KMS-11 (cell line): Measurements from ENCODE around the gene TTC31.

Source experiments
- H2AFZ ChIP-seq: fragments of 200-600 bp; sonication (generic); 2 replicates; pipeline ENCODE4 v1.6.1; 2016; ENCODE audit warnings: antibody characterized with exemption, mixed run types, low read depth
- H3K27ac ChIP-seq: fragments of 200-600 bp; sonication (generic); 2 replicates; pipeline ENCODE4 v1.6.1; 2016; ENCODE audit warnings: mild to moderate bottlenecking, mixed run types
- H3K27me3 ChIP-seq: fragments of 200-600 bp; sonication (generic); 2 replicates; pipeline ENCODE4 v1.6.1; 2017; ENCODE audit warnings: mild to moderate bottlenecking, low read depth, mixed run types, moderate library complexity; ENCODE audit not compliant: insufficient read depth
- H3K36me3 ChIP-seq: fragments of 200-600 bp; sonication (generic); 2 replicates; pipeline ENCODE4 v1.6.1; 2017; ENCODE audit warnings: mild to moderate bottlenecking, mixed run types; ENCODE audit not compliant: insufficient read depth
- H3K4me1 ChIP-seq: fragments of 200-600 bp; sonication (generic); 2 replicates; pipeline ENCODE4 v1.6.1; 2016; ENCODE audit warnings: mild to moderate bottlenecking, low read depth, mixed run types; ENCODE audit not compliant: poor library complexity, severe bottlenecking
- H3K4me2 ChIP-seq: fragments of 200-600 bp; sonication (generic); 2 replicates; pipeline ENCODE4 v1.7.0; 2016; ENCODE audit warnings: mild to moderate bottlenecking, mixed run types
- H3K4me3 ChIP-seq: fragments of 200-600 bp; sonication (generic); IDR thresholded peaks from 2 replicates; pipeline ENCODE4 v1.6.1; 2017; ENCODE audit warnings: low read depth, low read length, mixed read lengths; ENCODE audit not compliant: insufficient read depth
- H3K79me2 ChIP-seq: fragments of 200-600 bp; sonication (generic); 2 replicates; pipeline ENCODE4 v1.6.1; 2016; ENCODE audit warnings: low read depth, mixed run types; ENCODE audit not compliant: insufficient read depth
- H3K9ac ChIP-seq: fragments of 200-600 bp; sonication (generic); 2 replicates; pipeline ENCODE4 v1.6.1; 2016; ENCODE audit warnings: mild to moderate bottlenecking, mixed run types
- H4K20me1 ChIP-seq: fragments of 200-600 bp; sonication (generic); 2 replicates; pipeline ENCODE4 v1.6.1; 2016; ENCODE audit warnings: mild to moderate bottlenecking, mixed run types; ENCODE audit not compliant: insufficient read depth
- TF ChIP-seq, protein P1 (sequence below): fragments of 200-600 bp; sonication (generic); conservative IDR thresholded peaks from 2 replicates; pipeline ENCODE4 v1.6.1; 2017; ENCODE audit warnings: low read depth, mild to moderate bottlenecking, antibody characterized with exemption, low read length, moderate library complexity, mixed read lengths

Gene TTC31

DNA sequence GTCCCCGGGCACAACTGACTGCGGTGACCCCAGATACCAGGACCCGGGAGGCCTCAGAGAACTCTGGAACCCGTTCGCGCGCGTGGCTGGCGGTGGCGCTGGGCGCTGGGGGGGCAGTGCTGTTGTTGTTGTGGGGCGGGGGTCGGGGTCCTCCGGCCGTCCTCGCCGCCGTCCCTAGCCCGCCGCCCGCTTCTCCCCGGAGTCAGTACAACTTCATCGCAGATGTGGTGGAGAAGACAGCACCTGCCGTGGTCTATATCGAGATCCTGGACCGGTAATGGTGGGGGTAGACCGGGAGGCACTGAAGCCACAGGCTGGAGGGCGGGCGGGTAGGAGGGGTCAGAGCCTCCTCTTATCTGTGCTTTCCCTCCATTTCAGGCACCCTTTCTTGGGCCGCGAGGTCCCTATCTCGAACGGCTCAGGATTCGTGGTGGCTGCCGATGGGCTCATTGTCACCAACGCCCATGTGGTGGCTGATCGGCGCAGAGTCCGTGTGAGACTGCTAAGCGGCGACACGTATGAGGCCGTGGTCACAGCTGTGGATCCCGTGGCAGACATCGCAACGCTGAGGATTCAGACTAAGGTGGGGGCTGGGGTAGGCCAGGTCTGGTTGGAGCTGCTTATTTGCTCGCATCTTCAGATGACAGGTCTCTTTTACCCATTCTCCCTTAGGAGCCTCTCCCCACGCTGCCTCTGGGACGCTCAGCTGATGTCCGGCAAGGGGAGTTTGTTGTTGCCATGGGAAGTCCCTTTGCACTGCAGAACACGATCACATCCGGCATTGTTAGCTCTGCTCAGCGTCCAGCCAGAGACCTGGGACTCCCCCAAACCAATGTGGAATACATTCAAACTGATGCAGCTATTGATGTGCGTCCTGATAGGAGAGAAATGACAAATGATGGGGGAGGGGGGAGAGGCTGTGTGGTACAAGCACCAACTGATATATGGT lies 47.6 kb downstream of the TTC31 start:
- Histone ChIP-seq H3K27me3 (no peaks in the 10 kb centered on the region), H3K4me2 (peak overlapping the region; percentile 90), H3K79me2 (peaks cover 30% of the 10 kb centered on the region), H3K36me3 (peaks cover 4% of the 10 kb centered on the region; the same call in 1 of the 2 replicates), H3K27ac (peak overlapping the region; percentile 71), H3K9ac (peak overlapping the region; percentile 91), H2AFZ (peak overlapping the region; percentile 65), H3K4me3 (peak overlapping the region; percentile 72), H3K4me1 (peaks cover 22% of the 10 kb centered on the region), H4K20me1 (no peaks in the 10 kb centered on the region)
- TF ChIP-seq, protein P1, sequence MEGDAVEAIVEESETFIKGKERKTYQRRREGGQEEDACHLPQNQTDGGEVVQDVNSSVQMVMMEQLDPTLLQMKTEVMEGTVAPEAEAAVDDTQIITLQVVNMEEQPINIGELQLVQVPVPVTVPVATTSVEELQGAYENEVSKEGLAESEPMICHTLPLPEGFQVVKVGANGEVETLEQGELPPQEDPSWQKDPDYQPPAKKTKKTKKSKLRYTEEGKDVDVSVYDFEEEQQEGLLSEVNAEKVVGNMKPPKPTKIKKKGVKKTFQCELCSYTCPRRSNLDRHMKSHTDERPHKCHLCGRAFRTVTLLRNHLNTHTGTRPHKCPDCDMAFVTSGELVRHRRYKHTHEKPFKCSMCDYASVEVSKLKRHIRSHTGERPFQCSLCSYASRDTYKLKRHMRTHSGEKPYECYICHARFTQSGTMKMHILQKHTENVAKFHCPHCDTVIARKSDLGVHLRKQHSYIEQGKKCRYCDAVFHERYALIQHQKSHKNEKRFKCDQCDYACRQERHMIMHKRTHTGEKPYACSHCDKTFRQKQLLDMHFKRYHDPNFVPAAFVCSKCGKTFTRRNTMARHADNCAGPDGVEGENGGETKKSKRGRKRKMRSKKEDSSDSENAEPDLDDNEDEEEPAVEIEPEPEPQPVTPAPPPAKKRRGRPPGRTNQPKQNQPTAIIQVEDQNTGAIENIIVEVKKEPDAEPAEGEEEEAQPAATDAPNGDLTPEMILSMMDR, result no peak

DNA sequence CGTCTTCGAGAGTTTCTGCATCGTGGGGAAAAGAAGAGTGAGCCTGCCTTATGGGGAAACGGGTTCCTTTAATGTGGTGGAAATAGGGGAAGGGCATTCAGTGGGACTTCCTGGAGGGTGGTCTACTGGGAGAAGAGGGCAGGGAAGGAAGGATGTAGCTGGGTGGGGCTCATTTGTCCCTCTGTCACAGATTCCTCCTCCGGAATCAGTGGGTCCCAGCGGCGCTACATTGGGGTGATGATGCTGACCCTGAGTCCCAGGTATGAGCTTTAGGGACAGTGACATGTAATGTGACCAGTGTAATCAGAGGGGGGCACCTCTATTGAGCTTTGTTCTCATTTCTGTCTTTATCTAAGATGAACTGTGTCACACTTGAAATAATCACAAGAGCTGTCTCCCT lies 48.8 kb downstream of the TTC31 start:
- H3K79me2 ChIP-seq, result peaks cover 30% of the 10 kb centered on the region
- H2AFZ ChIP-seq, result no peak overlapping the region
- no peaks in the 10 kb centered on the region for H4K20me1 ChIP-seq
- no peak overlapping the region for H3K9ac ChIP-seq
- peak overlapping the region; percentile 90; the same call in 1 of the 2 replicates for H3K4me2 ChIP-seq
- peaks cover 22% of the 10 kb centered on the region for H3K4me1 ChIP-seq
- TF ChIP-seq, protein P1, result no peak
- no peak overlapping the region for H3K27ac ChIP-seq
- no peak overlapping the region for H3K4me3 ChIP-seq
- H3K36me3 ChIP-seq, result peaks cover 2% of the 10 kb centered on the region; the same call in 1 of the 2 replicates
- H3K27me3 ChIP-seq, result no peaks in the 10 kb centered on the region

DNA sequence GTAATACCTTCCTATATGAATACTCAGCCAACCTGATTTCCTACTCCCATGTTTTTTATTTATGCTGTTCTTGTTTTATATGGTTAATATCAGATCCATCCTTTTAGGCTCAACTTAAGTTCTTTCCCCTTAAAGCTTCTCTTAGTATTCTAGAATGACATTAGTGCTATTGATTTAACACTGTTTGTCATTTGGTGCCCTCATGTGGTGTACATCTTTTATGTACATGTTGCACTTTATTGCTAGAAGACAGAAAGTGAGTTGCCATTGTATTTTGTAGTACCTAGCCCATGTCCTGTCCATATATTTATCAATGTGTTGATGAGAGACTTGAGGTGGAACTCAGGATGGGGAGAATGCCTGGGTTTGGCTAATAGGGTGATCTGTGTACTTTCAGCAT lies 49.3 kb downstream of the TTC31 start:
- Histone ChIP-seq H3K27ac (no peak overlapping the region), H2AFZ (no peak overlapping the region), H3K27me3 (no peaks in the 10 kb centered on the region), H3K4me2 (no peak overlapping the region), H3K79me2 (peaks cover 30% of the 10 kb centered on the region), H3K36me3 (no peaks in the 10 kb centered on the region; the same call in 1 of the 2 replicates), H4K20me1 (no peaks in the 10 kb centered on the region), H3K9ac (no peak overlapping the region), H3K4me1 (peaks cover 22% of the 10 kb centered on the region), H3K4me3 (no peak overlapping the region)
- TF ChIP-seq, protein P1, result peak; percentile 51; the same call in 1 of the 2 replicates

DNA sequence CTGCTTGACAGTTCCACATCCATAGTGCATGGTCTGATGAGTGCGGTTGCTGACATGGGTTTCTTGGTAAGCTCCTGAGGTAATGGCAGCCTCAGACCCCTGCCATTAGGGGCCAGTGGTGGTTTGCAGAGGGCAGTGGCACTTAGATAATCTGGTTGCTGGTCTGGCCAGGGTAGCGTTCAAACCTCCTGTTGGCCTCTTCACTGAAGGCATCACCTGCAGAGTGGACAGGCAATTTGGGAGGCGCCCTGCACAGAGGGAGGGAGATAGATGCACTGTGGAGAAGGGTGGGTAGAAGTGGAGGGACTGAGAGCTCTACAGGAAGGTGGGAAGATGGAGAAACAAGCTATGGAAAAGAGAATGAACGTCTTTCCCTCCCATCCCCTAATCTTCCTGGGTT lies 50.6 kb downstream of the TTC31 start:
- Histone ChIP-seq H3K4me3 (no peak overlapping the region), H4K20me1 (no peaks in the 10 kb centered on the region), H2AFZ (no peak overlapping the region), H3K36me3 (no peaks in the 10 kb centered on the region), H3K4me1 (peaks cover 13% of the 10 kb centered on the region), H3K9ac (no peak overlapping the region), H3K79me2 (peaks cover 18% of the 10 kb centered on the region), H3K4me2 (no peak overlapping the region), H3K27me3 (no peaks in the 10 kb centered on the region; the same call in 1 of the 2 replicates), H3K27ac (no peak overlapping the region)
- TF ChIP-seq, protein P1, result no peak
